PC-3 (cell line): ENCODE data around the gene GNAT3. TPM values are rescaled to one million over a fixed set of nuclear protein-coding genes. Genes with fewer than 3 reads are reported as not detected.

Experiments used
- ATAC-seq: fragments of 200-7000 bp; cut with Tn5 transposase; 2 replicates; pipeline ENCODE4 v1.9.1; 2020; ENCODE audit warnings: mild to moderate bottlenecking, moderate library complexity
- BruUV-seq: library from RNA; stranded (reverse); fragments of 400-500 nt; replicated peaks from 2 replicates; lab custom pipeline; 2021; lab: Mats Ljungman, UMichigan
- CTCF ChIA-PET: fragments of 300-600 bp; sonication (Branson Sonifier 250); formaldehyde crosslinking; loops from one replicate; lab custom pipeline; 2022; ENCODE audit warnings: antibody characterized with exemption; lab: Charles Lee
- POLR2A ChIA-PET: fragments of 300-600 bp; sonication (Branson Sonifier 250); formaldehyde crosslinking; loops from one replicate; lab custom pipeline; 2022; ENCODE audit warnings: antibody characterized with exemption; ENCODE audit not compliant: unreplicated experiment; lab: Charles Lee
- DNase-seq: peaks from one replicate; pipeline ENCODE4 v3.0.0-alpha.2; 2015
- H2AFZ ChIP-seq: fragments of 300-600 bp; sonication (generic); 2 replicates; pipeline ENCODE4 v1.6.0; 2016; ENCODE audit warnings: antibody characterized with exemption, low read length
- H3F3A ChIP-seq: fragments of 300-600 bp; sonication (generic); one replicate; pipeline ENCODE4 v1.6.0; 2017; ENCODE audit warnings: antibody characterized with exemption, low read length, control low read depth, mild to moderate bottlenecking; ENCODE audit not compliant: unreplicated experiment
- H3K27ac ChIP-seq: fragments of 300-600 bp; sonication (generic); 2 replicates; pipeline ENCODE4 v1.5.1; 2016; ENCODE audit warnings: mild to moderate bottlenecking, low read length
- H3K27me3 ChIP-seq: fragments of 300-600 bp; sonication (generic); 2 replicates; pipeline ENCODE4 v1.6.1; 2016; ENCODE audit warnings: low read length, mixed read lengths
- H3K36me3 ChIP-seq: fragments of 300-600 bp; sonication (generic); 2 replicates; pipeline ENCODE4 v1.6.1; 2016; ENCODE audit warnings: low read depth, mixed run types, low read length, mixed read lengths
- H3K4me1 ChIP-seq: fragments of 300-600 bp; sonication (generic); 2 replicates; pipeline ENCODE4 v1.5.1; 2016; ENCODE audit warnings: low read length; ENCODE audit not compliant: insufficient read depth
- H3K4me2 ChIP-seq: fragments of 300-600 bp; sonication (generic); 2 replicates; pipeline ENCODE4 v1.6.0; 2016; ENCODE audit warnings: low read length
- H3K4me3 ChIP-seq: fragments of 300-600 bp; sonication (generic); 2 replicates; pipeline ENCODE4 v1.5.1; 2016; ENCODE audit warnings: mild to moderate bottlenecking, low read length, mixed read lengths
- H3K79me2 ChIP-seq: fragments of 300-600 bp; sonication (generic); 2 replicates; pipeline ENCODE4 v1.6.1; 2017; ENCODE audit warnings: low read length, mixed read lengths
- H3K9ac ChIP-seq: fragments of 300-600 bp; sonication (generic); 2 replicates; pipeline ENCODE4 v1.6.0; 2016; ENCODE audit warnings: mild to moderate bottlenecking, low read length
- H3K9me2 ChIP-seq: fragments of 300-600 bp; sonication (generic); replicated peaks from 2 replicates; pipeline ENCODE4 v1.6.1; 2016; ENCODE audit warnings: mixed run types, low read length, mixed read lengths
- H3K9me3 ChIP-seq: fragments of 300-600 bp; sonication (generic); 2 replicates; pipeline ENCODE4 v1.6.1; 2016; ENCODE audit warnings: low read length, mixed read lengths
- H4K20me1 ChIP-seq: fragments of 300-600 bp; sonication (generic); 2 replicates; pipeline ENCODE4 v1.6.1; 2016; ENCODE audit warnings: low read length, mixed read lengths
- CTCF ChIP-seq: fragments of 300-600 bp; sonication (generic); conservative IDR thresholded peaks from 2 replicates; pipeline ENCODE4 v1.5.1; 2017; ENCODE audit warnings: antibody characterized with exemption, low read depth, mild to moderate bottlenecking, low read length
- EZH2 ChIP-seq: fragments of 300-600 bp; sonication (generic); IDR thresholded peaks from one replicate; pipeline ENCODE4 v1.6.1; 2017; ENCODE audit warnings: antibody characterized with exemption, mild to moderate bottlenecking, low read length; ENCODE audit not compliant: unreplicated experiment
- EZH2phosphoT487 ChIP-seq: fragments of 300-600 bp; sonication (generic); IDR thresholded peaks from 2 replicates; pipeline ENCODE4 v1.6.1; 2018; ENCODE audit warnings: mild to moderate bottlenecking, antibody characterized with exemption, low read length, borderline replicate concordance
- intact Hi-C: fragments of 100-400 bp; cut with micrococcal nuclease; formaldehyde crosslinking; loops from 2 replicates; pipeline ENCODE4 v1.9.0; 2023
- total RNA-seq: library from RNA; depleted of rRNA; stranded (reverse); fragments of >200 nt; gene quantifications from 2 replicates; pipeline ENCODE4 v1.2.3, GENCODE V29; 2014

The GNAT3 gene
- total RNA-seq, 1 experiment from 2014 or later, result not detected

- Histone ChIP-seq H3K27me3 (no peaks in the 10 kb centered on the region), H3K79me2 (no peaks in the 10 kb centered on the region), H3K36me3 (no peaks in the 10 kb centered on the region), H3K9ac (no peak overlapping the region), H3K9me2 (no peaks in the 10 kb centered on the region), H3K4me2 (no peak overlapping the region), H3K4me3 (no peak overlapping the region), H3K9me3 (no peaks in the 10 kb centered on the region), H3K27ac (no peak overlapping the region), H4K20me1 (no peaks in the 10 kb centered on the region), H2AFZ (no peak overlapping the region), H3F3A (peaks cover 3% of the 10 kb centered on the region), H3K4me1 (peaks cover 27% of the 10 kb centered on the region)
- ATAC-seq (no peak), DNase-seq (peak; percentile 17)
- intact Hi-C loops, result no loop called here
- ChIA-PET CTCF (no interaction called here), POLR2A (no interaction called here)
- no TSS peak for BruUV-seq
- TF ChIP-seq CTCF (no peak), EZH2phosphoT487 (no peak), EZH2 (no peak)
Observed at GRCh38 chr7:80496586-80496985, 15.3 kb downstream of the GNAT3 start.

GRCh38 chr7:80493121-80493849, 18.6 kb downstream of the GNAT3 start:
- H3K36me3 ChIP-seq, result no peaks in the 10 kb centered on the region
- H3K4me3 ChIP-seq, result no peak overlapping the region
- no peak for ATAC-seq
- no peak overlapping the region for H3K4me2 ChIP-seq
- no peaks in the 10 kb centered on the region for H3K27me3 ChIP-seq
- TF ChIP-seq EZH2, result no peak
- TF ChIP-seq CTCF, result no peak
- no peak for TF ChIP-seq EZH2phosphoT487
- intact Hi-C loops, result no loop called here
- POLR2A ChIA-PET, result no interaction called here
- no TSS peak for BruUV-seq
- H4K20me1 ChIP-seq, result no peaks in the 10 kb centered on the region
- no peak overlapping the region for H2AFZ ChIP-seq
- CTCF ChIA-PET, result no interaction called here
- no peaks in the 10 kb centered on the region for H3K9me3 ChIP-seq
- no peaks in the 10 kb centered on the region for H3K9me2 ChIP-seq
- H3K4me1 ChIP-seq, result peaks cover 6% of the 10 kb centered on the region
- no peak for DNase-seq
- H3F3A ChIP-seq, result no peaks in the 10 kb centered on the region
- no peak overlapping the region for H3K9ac ChIP-seq
- H3K79me2 ChIP-seq, result no peaks in the 10 kb centered on the region
- H3K27ac ChIP-seq, result no peak overlapping the region

- no peak overlapping the region for H3K4me2 ChIP-seq
- POLR2A ChIA-PET, result no interaction called here
- H3K4me1 ChIP-seq, result no peaks in the 10 kb centered on the region
- no TSS peak for BruUV-seq
- H3K9me3 ChIP-seq, result no peaks in the 10 kb centered on the region
- no peaks in the 10 kb centered on the region for H4K20me1 ChIP-seq
- H3K27ac ChIP-seq, result no peak overlapping the region
- ATAC-seq (no peak), DNase-seq (no peak)
- H3K27me3 ChIP-seq, result no peaks in the 10 kb centered on the region
- no peak overlapping the region for H2AFZ ChIP-seq
- H3K9me2 ChIP-seq, result no peaks in the 10 kb centered on the region
- no peaks in the 10 kb centered on the region for H3F3A ChIP-seq
- no peaks in the 10 kb centered on the region for H3K79me2 ChIP-seq
- H3K4me3 ChIP-seq, result no peak overlapping the region
- intact Hi-C loops, result no loop called here
- H3K36me3 ChIP-seq, result no peaks in the 10 kb centered on the region
- TF ChIP-seq CTCF, result no peak
- no peak for TF ChIP-seq EZH2phosphoT487
- no peak for TF ChIP-seq EZH2
- CTCF ChIA-PET, result no interaction called here
- H3K9ac ChIP-seq, result no peak overlapping the region
Observed at GRCh38 chr7:80491462-80491861, 20.4 kb downstream of the GNAT3 start.
